Mammary epithelial cell (primary cell): ENCODE data around the gene AGPAT4.

ENCODE experiments used
- EZH2 ChIP-seq: IDR thresholded peaks from 2 replicates; pipeline ENCODE4 v1.6.1; 2012; ENCODE audit warnings: low read length, inconsistent platforms, borderline replicate concordance
- TF ChIP-seq, protein P1 (sequence below), 2 donors: IDR thresholded peaks in 1 of 2; conservative IDR thresholded peaks in 1 of 2; 2 replicates each; pipeline ENCODE4 v1.5.1; 2011 to 2012; ENCODE audit warnings: inconsistent platforms in 2 of 2, low read length in 2 of 2, mild to moderate bottlenecking in 2 of 2, control low read depth in 1 of 2, low read depth in 1 of 2; ENCODE audit not compliant: insufficient read depth in 1 of 2; ENCODE audit errors: extremely low read depth in 1 of 2

DNA sequence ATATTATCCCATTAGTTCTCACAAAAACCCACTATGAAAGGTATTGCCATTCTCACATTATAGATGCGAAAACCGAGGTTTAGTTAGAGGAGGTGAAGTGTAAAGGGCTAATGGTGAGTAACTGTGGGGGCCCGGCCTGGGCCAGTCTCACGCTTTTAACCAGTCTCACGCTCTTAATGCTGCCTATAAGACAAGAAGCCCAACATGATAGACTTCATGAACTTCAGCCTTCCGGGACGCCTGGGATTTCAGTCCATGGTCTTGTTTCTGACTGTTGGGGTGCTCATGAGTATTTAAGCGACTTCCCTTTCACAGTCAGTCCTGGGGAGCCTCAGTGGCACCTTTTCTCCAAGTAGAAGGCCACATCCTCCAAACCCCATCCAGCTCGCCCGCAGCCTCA, 31.7 kb downstream of the AGPAT4 start:
- TF ChIP-seq, protein P1, sequence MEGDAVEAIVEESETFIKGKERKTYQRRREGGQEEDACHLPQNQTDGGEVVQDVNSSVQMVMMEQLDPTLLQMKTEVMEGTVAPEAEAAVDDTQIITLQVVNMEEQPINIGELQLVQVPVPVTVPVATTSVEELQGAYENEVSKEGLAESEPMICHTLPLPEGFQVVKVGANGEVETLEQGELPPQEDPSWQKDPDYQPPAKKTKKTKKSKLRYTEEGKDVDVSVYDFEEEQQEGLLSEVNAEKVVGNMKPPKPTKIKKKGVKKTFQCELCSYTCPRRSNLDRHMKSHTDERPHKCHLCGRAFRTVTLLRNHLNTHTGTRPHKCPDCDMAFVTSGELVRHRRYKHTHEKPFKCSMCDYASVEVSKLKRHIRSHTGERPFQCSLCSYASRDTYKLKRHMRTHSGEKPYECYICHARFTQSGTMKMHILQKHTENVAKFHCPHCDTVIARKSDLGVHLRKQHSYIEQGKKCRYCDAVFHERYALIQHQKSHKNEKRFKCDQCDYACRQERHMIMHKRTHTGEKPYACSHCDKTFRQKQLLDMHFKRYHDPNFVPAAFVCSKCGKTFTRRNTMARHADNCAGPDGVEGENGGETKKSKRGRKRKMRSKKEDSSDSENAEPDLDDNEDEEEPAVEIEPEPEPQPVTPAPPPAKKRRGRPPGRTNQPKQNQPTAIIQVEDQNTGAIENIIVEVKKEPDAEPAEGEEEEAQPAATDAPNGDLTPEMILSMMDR (conservative IDR thresholded peaks at IDR 0.05 in 1 of 2, IDR thresholded peaks at IDR 0.05 in 1 of 2; ENCODE audit: extremely low read depth in 1 of 2, insufficient read depth in 1 of 2, low read depth in 1 of 2, low read length in 2 of 2): no peak
- no peak for TF ChIP-seq EZH2
